H9 (cell line): ENCODE data around the gene ARMCX2. TPM values are rescaled to one million over a fixed set of nuclear protein-coding genes. Genes with fewer than 3 reads are reported as not detected.

Experiments
- DNase-seq: peaks from one replicate; pipeline ENCODE4 v3.0.0-alpha.2; 2017
- H2AFZ ChIP-seq: one replicate; pipeline ENCODE4 v1.6.1; 2013; ENCODE audit warnings: mild to moderate bottlenecking, low read length, control low read depth, moderate library complexity
- H2AK5ac ChIP-seq: 2 replicates; pipeline ENCODE4 v1.6.1; 2013; ENCODE audit warnings: low read length, control low read depth, mixed read lengths; ENCODE audit not compliant: insufficient read length
- H2BK120ac ChIP-seq: one replicate; pipeline ENCODE4 v1.6.1; 2013; ENCODE audit warnings: low read depth, mild to moderate bottlenecking, low read length, control low read depth, inconsistent platforms; ENCODE audit not compliant: poor library complexity, severe bottlenecking
- H2BK12ac ChIP-seq: 2 replicates; pipeline ENCODE4 v1.6.1; 2013; ENCODE audit warnings: low read length, control low read depth, mixed read lengths, low read depth; ENCODE audit not compliant: insufficient read length
- H2BK15ac ChIP-seq: 2 replicates; pipeline ENCODE4 v1.6.1; 2013; ENCODE audit warnings: low read depth, low read length, control low read depth
- H2BK20ac ChIP-seq: one replicate; pipeline ENCODE4 v1.6.1; 2013; ENCODE audit warnings: low read depth, mild to moderate bottlenecking, low read length, control low read depth, inconsistent platforms; ENCODE audit not compliant: poor library complexity, severe bottlenecking
- H2BK5ac ChIP-seq: 2 replicates; pipeline ENCODE4 v1.6.1; 2013; ENCODE audit warnings: low read length, control low read depth, mixed read lengths; ENCODE audit not compliant: insufficient read length
- H3K14ac ChIP-seq: 2 replicates; pipeline ENCODE4 v1.6.1; 2013; ENCODE audit warnings: low read length, control low read depth; ENCODE audit not compliant: insufficient read depth
- H3K18ac ChIP-seq: 2 replicates; pipeline ENCODE4 v1.6.1; 2013; ENCODE audit warnings: low read depth, mild to moderate bottlenecking, mixed read lengths, low read length, control low read depth; ENCODE audit not compliant: insufficient read length
- H3K23ac ChIP-seq: 2 replicates; pipeline ENCODE4 v1.6.1; 2013; ENCODE audit warnings: low read length, control low read depth, mixed read lengths, low read depth; ENCODE audit not compliant: insufficient read length
- H3K23me2 ChIP-seq: 2 replicates; pipeline ENCODE4 v1.6.1; 2013; ENCODE audit warnings: low read depth, mild to moderate bottlenecking, mixed read lengths, low read length, control low read depth; ENCODE audit not compliant: insufficient read length, poor library complexity, severe bottlenecking
- H3K27ac ChIP-seq: 2 replicates; pipeline ENCODE4 v1.5.1; 2013; ENCODE audit warnings: low read length, control low read depth, mixed read lengths, low read depth; ENCODE audit not compliant: insufficient read length
- H3K27me3 ChIP-seq: 2 replicates; pipeline ENCODE4 v1.6.1; 2013; ENCODE audit warnings: low read length, control low read depth, inconsistent platforms; ENCODE audit not compliant: insufficient read depth
- H3K4ac ChIP-seq: 2 replicates; pipeline ENCODE4 v1.6.1; 2013; ENCODE audit warnings: low read depth, mild to moderate bottlenecking, control low read depth, inconsistent platforms, low read length, moderate library complexity
- H3K4me1 ChIP-seq: 2 replicates; pipeline ENCODE4 v1.6.1; 2013; ENCODE audit warnings: low read length, control low read depth, inconsistent platforms; ENCODE audit not compliant: insufficient read depth
- H3K4me2 ChIP-seq: 2 replicates; pipeline ENCODE4 v1.6.1; 2013; ENCODE audit warnings: low read length, control low read depth, mixed read lengths; ENCODE audit not compliant: insufficient read length, insufficient read depth
- H3K56ac ChIP-seq: 2 replicates; pipeline ENCODE4 v1.6.1; 2013; ENCODE audit warnings: low read depth, mild to moderate bottlenecking, mixed read lengths, low read length, control low read depth; ENCODE audit not compliant: insufficient read length
- H3K79me1 ChIP-seq: 2 replicates; pipeline ENCODE4 v1.6.1; 2013; ENCODE audit warnings: low read depth, mild to moderate bottlenecking, moderate library complexity, low read length, control low read depth, inconsistent platforms; ENCODE audit not compliant: insufficient read depth, poor library complexity, severe bottlenecking
- H3K79me2 ChIP-seq: 2 replicates; pipeline ENCODE4 v1.6.1; 2013; ENCODE audit warnings: low read length, control low read depth, inconsistent platforms; ENCODE audit not compliant: insufficient read depth
- H3K9ac ChIP-seq: 2 replicates; pipeline ENCODE4 v1.6.1; 2013; ENCODE audit warnings: low read length, control low read depth, mixed read lengths; ENCODE audit not compliant: insufficient read length; ENCODE audit errors: extremely low read depth
- H3K9me3 ChIP-seq: one replicate; pipeline ENCODE4 v1.6.1; 2013; ENCODE audit warnings: low read depth, low read length, inconsistent platforms; ENCODE audit not compliant: control insufficient read depth
- H3T11ph ChIP-seq: one replicate; pipeline ENCODE4 v1.6.1; 2013; ENCODE audit warnings: mild to moderate bottlenecking, low read length, control low read depth, inconsistent platforms
- H4K20me1 ChIP-seq: one replicate; pipeline ENCODE4 v1.6.1; 2013; ENCODE audit not compliant: control insufficient read depth, insufficient read length, insufficient read depth
- H4K5ac ChIP-seq: 2 replicates; pipeline ENCODE4 v1.6.1; 2013; ENCODE audit warnings: low read depth, mild to moderate bottlenecking, mixed read lengths, low read length, control low read depth; ENCODE audit not compliant: insufficient read length
- H4K8ac ChIP-seq: replicated peaks from 2 replicates; pipeline ENCODE4 v1.6.1; 2013; ENCODE audit warnings: low read length, control low read depth, mixed read lengths, low read depth; ENCODE audit not compliant: insufficient read length
- H4K91ac ChIP-seq: 2 replicates; pipeline ENCODE4 v1.6.1; 2013; ENCODE audit warnings: low read depth, mild to moderate bottlenecking, moderate library complexity, mixed read lengths, low read length, control low read depth; ENCODE audit not compliant: insufficient read length
- H3K27ac Mint-ChIP-seq, 3 experiments: 2 replicates in 2 of 3; 3 replicates in 1 of 3; pipeline ENCODE4 v1.8.0; 2020 to 2021; ENCODE audit warnings: mixed read lengths in 3 of 3, mild to moderate bottlenecking in 1 of 3, moderate library complexity in 1 of 3
- H3K27me3 Mint-ChIP-seq: 2 replicates; pipeline ENCODE4 v1.8.0; 2021; ENCODE audit warnings: low read depth, mild to moderate bottlenecking, moderate library complexity, mixed read lengths
- H3K36me3 Mint-ChIP-seq, 3 experiments: 2 replicates in 2 of 3; 3 replicates in 1 of 3; pipeline ENCODE4 v1.8.0; 2020 to 2021; ENCODE audit warnings: low read depth in 3 of 3, mixed read lengths in 3 of 3; ENCODE audit not compliant: insufficient read depth in 1 of 3
- H3K4me1 Mint-ChIP-seq, 2 experiments: 2 replicates each; pipeline ENCODE4 v1.8.0; 2020; ENCODE audit warnings: mixed read lengths in 2 of 2
- H3K4me3 Mint-ChIP-seq, 2 experiments: 2 replicates in 1 of 2; 3 replicates in 1 of 2; pipeline ENCODE4 v1.8.0; 2020 to 2021; ENCODE audit warnings: mild to moderate bottlenecking in 2 of 2, mixed read lengths in 2 of 2, moderate library complexity in 1 of 2
- H3K9me3 Mint-ChIP-seq, 2 experiments: 2 replicates in 1 of 2; 3 replicates in 1 of 2; pipeline ENCODE4 v1.8.0; 2020; ENCODE audit warnings: mild to moderate bottlenecking in 2 of 2, mixed read lengths in 2 of 2, moderate library complexity in 1 of 2
- CTCF ChIP-seq: fragments of 200-600 bp; sonication (generic); conservative IDR thresholded peaks from 3 replicates; pipeline ENCODE4 v1.8.0; 2021; ENCODE audit warnings: antibody characterized with exemption, mild to moderate bottlenecking
- total RNA-seq: library from RNA; stranded (reverse); gene quantifications from 2 replicates; pipeline ENCODE4 v1.2.1, GENCODE V29; 2021

ARMCX2 gene
- total RNA-seq, 1 experiment from 2014 or later = 108 TPM

GRCh38 chrX:101685923-101686322 is 26.3 kb upstream of the ARMCX2 start:
- H3K4me1 ChIP-seq = peaks cover 2% of the 10 kb centered on the region; the same call in 1 of the 2 replicates
- no peak for TF ChIP-seq CTCF
- H2AK5ac ChIP-seq = no peak overlapping the region
- Mint-ChIP-seq H3K4me3 (no peak overlapping the region), H3K9me3 (peaks cover 52 to 66% of the 10 kb centered on the region in 2 experiments), H3K4me1 (peaks cover 29 to 31% of the 10 kb centered on the region in 2 experiments), H3K27me3 (no peaks in the 10 kb centered on the region), H3K36me3 (no peaks in the 10 kb centered on the region; a peak in 2 of 7 replicates), H3K27ac (peak overlapping the region; percentile 59 to 83 (median 65); a peak in 5 of 7 replicates)
- no peak overlapping the region for H2BK15ac ChIP-seq
- no peak overlapping the region for H2AFZ ChIP-seq
- peaks cover 32% of the 10 kb centered on the region for H3K9me3 ChIP-seq
- no peak overlapping the region for H2BK12ac ChIP-seq
- no peaks in the 10 kb centered on the region for H3K23me2 ChIP-seq
- no peaks in the 10 kb centered on the region for H3K27me3 ChIP-seq
- H2BK5ac ChIP-seq = no peak overlapping the region
- no peak overlapping the region for H2BK20ac ChIP-seq
- no peak overlapping the region for H3K9ac ChIP-seq
- no peak overlapping the region for H3K14ac ChIP-seq
- H2BK120ac ChIP-seq = no peak overlapping the region
- H3K23ac ChIP-seq = no peak overlapping the region
- peak; percentile 30 for DNase-seq
- no peak overlapping the region for H4K91ac ChIP-seq
- no peaks in the 10 kb centered on the region for H3K79me1 ChIP-seq
- H4K20me1 ChIP-seq = no peaks in the 10 kb centered on the region
- no peaks in the 10 kb centered on the region for H3K79me2 ChIP-seq
- peak overlapping the region; percentile 40 for H3K27ac ChIP-seq
- H3T11ph ChIP-seq = no peak overlapping the region
- no peak overlapping the region for H4K5ac ChIP-seq
- no peak overlapping the region for H3K4ac ChIP-seq
- H3K56ac ChIP-seq = no peak overlapping the region
- no peak overlapping the region for H3K18ac ChIP-seq
- no peak overlapping the region for H4K8ac ChIP-seq
- no peak overlapping the region for H3K4me2 ChIP-seq
